BE2C (cell line): ENCODE results near the gene VMAC.

Experiments used
- DNase-seq: peaks from one replicate; pipeline ENCODE4 v3.0.0-alpha.2; 2020
- H3K27me3 ChIP-seq: fragments of 250-450 bp; sonication (Bioruptor Pico); 2 replicates; pipeline ENCODE4 v1.5.1; 2020; ENCODE audit warnings: mild to moderate bottlenecking
- H3K36me3 ChIP-seq: fragments of 250-450 bp; sonication (Bioruptor Pico); 2 replicates; pipeline ENCODE4 v1.5.1; 2020; ENCODE audit warnings: mild to moderate bottlenecking
- H3K4me1 ChIP-seq: fragments of 250-450 bp; sonication (Bioruptor Pico); 2 replicates; pipeline ENCODE4 v1.5.1; 2020
- H3K4me3 ChIP-seq: 2 replicates; pipeline ENCODE4 v1.5.1; 2011; ENCODE audit warnings: low read depth, low read length
- H3K9me3 ChIP-seq: fragments of 250-450 bp; sonication (Bioruptor Pico); 2 replicates; pipeline ENCODE4 v1.5.1; 2020
- CTCF ChIP-seq: IDR thresholded peaks from 2 replicates; pipeline ENCODE4 v1.5.1; 2012; ENCODE audit warnings: mild to moderate bottlenecking, low read depth, low read length

Gene VMAC

GRCh38 chr19:5914358-5914774, 9.7 kb downstream of the VMAC start:
- Histone ChIP-seq H3K36me3 (peaks cover 54% of the 10 kb centered on the region), H3K27me3 (no peaks in the 10 kb centered on the region), H3K4me1 (peaks cover 10% of the 10 kb centered on the region), H3K4me3 (no peak overlapping the region), H3K9me3 (no peaks in the 10 kb centered on the region)
- DNase-seq = no peak
- no peak for TF ChIP-seq CTCF

- no peak for DNase-seq
- Histone ChIP-seq H3K4me1 (peaks cover 10% of the 10 kb centered on the region), H3K27me3 (no peaks in the 10 kb centered on the region), H3K36me3 (peaks cover 57% of the 10 kb centered on the region), H3K4me3 (no peak overlapping the region), H3K9me3 (no peaks in the 10 kb centered on the region)
- TF ChIP-seq CTCF = no peak
These were observed 10.5 kb downstream of the VMAC start for GRCh38 chr19:5914946-5915781.

- no peak for TF ChIP-seq CTCF
- H3K36me3 ChIP-seq = peaks cover 62% of the 10 kb centered on the region
- no peaks in the 10 kb centered on the region for H3K27me3 ChIP-seq
- no peak overlapping the region for H3K4me3 ChIP-seq
- DNase-seq = no peak
- H3K9me3 ChIP-seq = no peaks in the 10 kb centered on the region
- H3K4me1 ChIP-seq = peaks cover 10% of the 10 kb centered on the region
These were observed 11.1 kb downstream of the VMAC start for GRCh38 chr19:5915782-5916165.

GRCh38 chr19:5916181-5916708, 11.6 kb downstream of the VMAC start:
- Histone ChIP-seq H3K27me3 (no peaks in the 10 kb centered on the region), H3K36me3 (peaks cover 63% of the 10 kb centered on the region), H3K4me3 (no peak overlapping the region), H3K4me1 (peaks cover 10% of the 10 kb centered on the region), H3K9me3 (no peaks in the 10 kb centered on the region)
- TF ChIP-seq CTCF = no peak
- no peak for DNase-seq

GRCh38 chr19:5917431-5918107, 12.9 kb downstream of the VMAC start:
- Histone ChIP-seq H3K4me1 (peaks cover 10% of the 10 kb centered on the region), H3K36me3 (peaks cover 73% of the 10 kb centered on the region), H3K4me3 (no peak overlapping the region), H3K27me3 (no peaks in the 10 kb centered on the region), H3K9me3 (no peaks in the 10 kb centered on the region)
- TF ChIP-seq CTCF = no peak
- DNase-seq = no peak
